ENCODE data around the gene ACP1.

DNA sequence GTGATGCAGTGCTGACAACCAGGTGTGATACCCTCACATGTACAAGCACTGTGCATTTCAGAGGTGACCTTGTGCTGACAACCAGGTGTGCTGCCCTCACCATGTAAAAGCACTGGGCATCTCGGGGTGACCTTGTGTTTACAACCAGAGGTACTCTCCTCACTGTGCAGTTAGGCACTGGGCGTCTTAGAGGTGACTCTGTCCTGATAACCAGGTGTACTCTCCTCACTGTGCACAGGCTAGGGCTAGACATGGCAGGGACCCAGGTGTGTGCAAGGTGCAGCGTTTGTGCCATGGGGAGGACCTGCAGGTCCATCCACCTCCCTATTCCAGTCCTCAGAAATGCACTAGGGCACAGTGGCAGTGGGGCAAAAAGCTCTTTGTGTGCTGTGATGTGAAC lies 31.6 kb downstream of the ACP1 start:
- TF ChIP-seq, protein P1, sequence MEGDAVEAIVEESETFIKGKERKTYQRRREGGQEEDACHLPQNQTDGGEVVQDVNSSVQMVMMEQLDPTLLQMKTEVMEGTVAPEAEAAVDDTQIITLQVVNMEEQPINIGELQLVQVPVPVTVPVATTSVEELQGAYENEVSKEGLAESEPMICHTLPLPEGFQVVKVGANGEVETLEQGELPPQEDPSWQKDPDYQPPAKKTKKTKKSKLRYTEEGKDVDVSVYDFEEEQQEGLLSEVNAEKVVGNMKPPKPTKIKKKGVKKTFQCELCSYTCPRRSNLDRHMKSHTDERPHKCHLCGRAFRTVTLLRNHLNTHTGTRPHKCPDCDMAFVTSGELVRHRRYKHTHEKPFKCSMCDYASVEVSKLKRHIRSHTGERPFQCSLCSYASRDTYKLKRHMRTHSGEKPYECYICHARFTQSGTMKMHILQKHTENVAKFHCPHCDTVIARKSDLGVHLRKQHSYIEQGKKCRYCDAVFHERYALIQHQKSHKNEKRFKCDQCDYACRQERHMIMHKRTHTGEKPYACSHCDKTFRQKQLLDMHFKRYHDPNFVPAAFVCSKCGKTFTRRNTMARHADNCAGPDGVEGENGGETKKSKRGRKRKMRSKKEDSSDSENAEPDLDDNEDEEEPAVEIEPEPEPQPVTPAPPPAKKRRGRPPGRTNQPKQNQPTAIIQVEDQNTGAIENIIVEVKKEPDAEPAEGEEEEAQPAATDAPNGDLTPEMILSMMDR (IDR thresholded peaks at IDR 0.05; ENCODE audit: control extremely low read depth in 1 of 3, insufficient read depth in 1 of 3, low read depth in 1 of 3, low read length in 3 of 3): no peak
- TF ChIP-seq GABPA (IDR thresholded peaks at IDR 0.05; ENCODE audit: borderline replicate concordance, insufficient read depth, low read length): no peak
- TF ChIP-seq EP300 (IDR thresholded peaks at IDR 0.05; ENCODE audit: borderline replicate concordance in 1 of 2, low read depth in 2 of 2, low read length in 2 of 2): no peak
- no peak for TF ChIP-seq ASH2L (IDR thresholded peaks at IDR 0.05; ENCODE audit: low read length)
- TF ChIP-seq PHF8 (conservative IDR thresholded peaks at IDR 0.05; ENCODE audit: low read depth, low read length): no peak
- TF ChIP-seq POU5F1 (IDR thresholded peaks at IDR 0.05; ENCODE audit: low read depth, low read length): no peak
- TF ChIP-seq KDM5A (IDR thresholded peaks at IDR 0.05; ENCODE audit: low read length): no peak
- no peak for TF ChIP-seq TAF1 (IDR thresholded peaks at IDR 0.05; ENCODE audit: low read depth, low read length)
- TF ChIP-seq, protein P2, sequence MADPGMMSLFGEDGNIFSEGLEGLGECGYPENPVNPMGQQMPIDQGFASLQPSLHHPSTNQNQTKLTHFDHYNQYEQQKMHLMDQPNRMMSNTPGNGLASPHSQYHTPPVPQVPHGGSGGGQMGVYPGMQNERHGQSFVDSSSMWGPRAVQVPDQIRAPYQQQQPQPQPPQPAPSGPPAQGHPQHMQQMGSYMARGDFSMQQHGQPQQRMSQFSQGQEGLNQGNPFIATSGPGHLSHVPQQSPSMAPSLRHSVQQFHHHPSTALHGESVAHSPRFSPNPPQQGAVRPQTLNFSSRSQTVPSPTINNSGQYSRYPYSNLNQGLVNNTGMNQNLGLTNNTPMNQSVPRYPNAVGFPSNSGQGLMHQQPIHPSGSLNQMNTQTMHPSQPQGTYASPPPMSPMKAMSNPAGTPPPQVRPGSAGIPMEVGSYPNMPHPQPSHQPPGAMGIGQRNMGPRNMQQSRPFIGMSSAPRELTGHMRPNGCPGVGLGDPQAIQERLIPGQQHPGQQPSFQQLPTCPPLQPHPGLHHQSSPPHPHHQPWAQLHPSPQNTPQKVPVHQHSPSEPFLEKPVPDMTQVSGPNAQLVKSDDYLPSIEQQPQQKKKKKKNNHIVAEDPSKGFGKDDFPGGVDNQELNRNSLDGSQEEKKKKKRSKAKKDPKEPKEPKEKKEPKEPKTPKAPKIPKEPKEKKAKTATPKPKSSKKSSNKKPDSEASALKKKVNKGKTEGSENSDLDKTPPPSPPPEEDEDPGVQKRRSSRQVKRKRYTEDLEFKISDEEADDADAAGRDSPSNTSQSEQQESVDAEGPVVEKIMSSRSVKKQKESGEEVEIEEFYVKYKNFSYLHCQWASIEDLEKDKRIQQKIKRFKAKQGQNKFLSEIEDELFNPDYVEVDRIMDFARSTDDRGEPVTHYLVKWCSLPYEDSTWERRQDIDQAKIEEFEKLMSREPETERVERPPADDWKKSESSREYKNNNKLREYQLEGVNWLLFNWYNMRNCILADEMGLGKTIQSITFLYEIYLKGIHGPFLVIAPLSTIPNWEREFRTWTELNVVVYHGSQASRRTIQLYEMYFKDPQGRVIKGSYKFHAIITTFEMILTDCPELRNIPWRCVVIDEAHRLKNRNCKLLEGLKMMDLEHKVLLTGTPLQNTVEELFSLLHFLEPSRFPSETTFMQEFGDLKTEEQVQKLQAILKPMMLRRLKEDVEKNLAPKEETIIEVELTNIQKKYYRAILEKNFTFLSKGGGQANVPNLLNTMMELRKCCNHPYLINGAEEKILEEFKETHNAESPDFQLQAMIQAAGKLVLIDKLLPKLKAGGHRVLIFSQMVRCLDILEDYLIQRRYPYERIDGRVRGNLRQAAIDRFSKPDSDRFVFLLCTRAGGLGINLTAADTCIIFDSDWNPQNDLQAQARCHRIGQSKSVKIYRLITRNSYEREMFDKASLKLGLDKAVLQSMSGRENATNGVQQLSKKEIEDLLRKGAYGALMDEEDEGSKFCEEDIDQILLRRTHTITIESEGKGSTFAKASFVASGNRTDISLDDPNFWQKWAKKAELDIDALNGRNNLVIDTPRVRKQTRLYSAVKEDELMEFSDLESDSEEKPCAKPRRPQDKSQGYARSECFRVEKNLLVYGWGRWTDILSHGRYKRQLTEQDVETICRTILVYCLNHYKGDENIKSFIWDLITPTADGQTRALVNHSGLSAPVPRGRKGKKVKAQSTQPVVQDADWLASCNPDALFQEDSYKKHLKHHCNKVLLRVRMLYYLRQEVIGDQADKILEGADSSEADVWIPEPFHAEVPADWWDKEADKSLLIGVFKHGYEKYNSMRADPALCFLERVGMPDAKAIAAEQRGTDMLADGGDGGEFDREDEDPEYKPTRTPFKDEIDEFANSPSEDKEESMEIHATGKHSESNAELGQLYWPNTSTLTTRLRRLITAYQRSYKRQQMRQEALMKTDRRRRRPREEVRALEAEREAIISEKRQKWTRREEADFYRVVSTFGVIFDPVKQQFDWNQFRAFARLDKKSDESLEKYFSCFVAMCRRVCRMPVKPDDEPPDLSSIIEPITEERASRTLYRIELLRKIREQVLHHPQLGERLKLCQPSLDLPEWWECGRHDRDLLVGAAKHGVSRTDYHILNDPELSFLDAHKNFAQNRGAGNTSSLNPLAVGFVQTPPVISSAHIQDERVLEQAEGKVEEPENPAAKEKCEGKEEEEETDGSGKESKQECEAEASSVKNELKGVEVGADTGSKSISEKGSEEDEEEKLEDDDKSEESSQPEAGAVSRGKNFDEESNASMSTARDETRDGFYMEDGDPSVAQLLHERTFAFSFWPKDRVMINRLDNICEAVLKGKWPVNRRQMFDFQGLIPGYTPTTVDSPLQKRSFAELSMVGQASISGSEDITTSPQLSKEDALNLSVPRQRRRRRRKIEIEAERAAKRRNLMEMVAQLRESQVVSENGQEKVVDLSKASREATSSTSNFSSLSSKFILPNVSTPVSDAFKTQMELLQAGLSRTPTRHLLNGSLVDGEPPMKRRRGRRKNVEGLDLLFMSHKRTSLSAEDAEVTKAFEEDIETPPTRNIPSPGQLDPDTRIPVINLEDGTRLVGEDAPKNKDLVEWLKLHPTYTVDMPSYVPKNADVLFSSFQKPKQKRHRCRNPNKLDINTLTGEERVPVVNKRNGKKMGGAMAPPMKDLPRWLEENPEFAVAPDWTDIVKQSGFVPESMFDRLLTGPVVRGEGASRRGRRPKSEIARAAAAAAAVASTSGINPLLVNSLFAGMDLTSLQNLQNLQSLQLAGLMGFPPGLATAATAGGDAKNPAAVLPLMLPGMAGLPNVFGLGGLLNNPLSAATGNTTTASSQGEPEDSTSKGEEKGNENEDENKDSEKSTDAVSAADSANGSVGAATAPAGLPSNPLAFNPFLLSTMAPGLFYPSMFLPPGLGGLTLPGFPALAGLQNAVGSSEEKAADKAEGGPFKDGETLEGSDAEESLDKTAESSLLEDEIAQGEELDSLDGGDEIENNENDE (IDR thresholded peaks at IDR 0.05; ENCODE audit: insufficient replicate concordance, low read length): no peak
- TF ChIP-seq, protein P3, sequence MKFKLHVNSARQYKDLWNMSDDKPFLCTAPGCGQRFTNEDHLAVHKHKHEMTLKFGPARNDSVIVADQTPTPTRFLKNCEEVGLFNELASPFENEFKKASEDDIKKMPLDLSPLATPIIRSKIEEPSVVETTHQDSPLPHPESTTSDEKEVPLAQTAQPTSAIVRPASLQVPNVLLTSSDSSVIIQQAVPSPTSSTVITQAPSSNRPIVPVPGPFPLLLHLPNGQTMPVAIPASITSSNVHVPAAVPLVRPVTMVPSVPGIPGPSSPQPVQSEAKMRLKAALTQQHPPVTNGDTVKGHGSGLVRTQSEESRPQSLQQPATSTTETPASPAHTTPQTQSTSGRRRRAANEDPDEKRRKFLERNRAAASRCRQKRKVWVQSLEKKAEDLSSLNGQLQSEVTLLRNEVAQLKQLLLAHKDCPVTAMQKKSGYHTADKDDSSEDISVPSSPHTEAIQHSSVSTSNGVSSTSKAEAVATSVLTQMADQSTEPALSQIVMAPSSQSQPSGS (IDR thresholded peaks at IDR 0.05; ENCODE audit: low read length): no peak
- TF ChIP-seq, protein P4, sequence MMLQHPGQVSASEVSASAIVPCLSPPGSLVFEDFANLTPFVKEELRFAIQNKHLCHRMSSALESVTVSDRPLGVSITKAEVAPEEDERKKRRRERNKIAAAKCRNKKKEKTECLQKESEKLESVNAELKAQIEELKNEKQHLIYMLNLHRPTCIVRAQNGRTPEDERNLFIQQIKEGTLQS (IDR thresholded peaks at IDR 0.05; ENCODE audit: insufficient read depth, low read depth, low read length): no peak

All from H1 (cell line).